ENCODE results near the gene GDF10. TPM values are rescaled to one million over a fixed set of nuclear protein-coding genes. Genes with fewer than 3 reads are reported as not detected.

GDF10 gene
- polyA plus RNA-seq, 1 donor (not counting 4 experiments of a cell fraction or from before 2014, with no cell fraction given): not detected

- Histone ChIP-seq H3K9me1 (ENCODE audit: control insufficient read depth, extremely low read depth, insufficient read depth, low read length) (no peaks in the 10 kb centered on the region), H3K9me3 (ENCODE audit: control insufficient read depth, low read depth, low read length) (no peaks in the 10 kb centered on the region)
- DNase-seq (ENCODE audit: low read depth, low spot score): no peak
Measured at GRCh38 chr10:47331491-47331890, 31.5 kb downstream of the GDF10 start.

DNA sequence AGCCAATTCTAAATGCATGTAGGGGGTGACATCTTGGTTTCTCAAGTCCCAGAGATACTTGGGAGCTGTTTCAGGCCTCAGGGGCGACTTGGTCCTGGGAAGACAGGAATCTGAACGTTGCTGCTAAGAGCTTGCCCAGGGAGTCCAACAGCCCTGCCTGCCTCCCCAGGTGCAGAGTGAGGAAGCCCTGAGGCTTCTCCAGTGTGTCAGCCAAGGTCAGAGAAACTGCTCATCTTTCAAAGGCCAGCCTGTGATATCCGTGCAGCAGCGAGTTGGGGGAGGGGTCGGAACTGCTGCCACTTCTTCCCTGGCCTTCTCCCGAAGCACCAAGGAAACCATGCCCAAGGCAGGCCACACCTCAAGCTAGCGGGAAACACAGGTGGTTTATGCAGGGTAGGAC, 32.0 kb downstream of the GDF10 start:
- peaks cover 14% of the 10 kb centered on the region for H3K27me3 ChIP-seq (ENCODE audit: control insufficient read depth, extremely low read depth, insufficient read depth, low read length)
- no peaks in the 10 kb centered on the region for H3K79me2 ChIP-seq (ENCODE audit: control insufficient read depth, insufficient read depth, low read length)
- TF ChIP-seq, protein P1, sequence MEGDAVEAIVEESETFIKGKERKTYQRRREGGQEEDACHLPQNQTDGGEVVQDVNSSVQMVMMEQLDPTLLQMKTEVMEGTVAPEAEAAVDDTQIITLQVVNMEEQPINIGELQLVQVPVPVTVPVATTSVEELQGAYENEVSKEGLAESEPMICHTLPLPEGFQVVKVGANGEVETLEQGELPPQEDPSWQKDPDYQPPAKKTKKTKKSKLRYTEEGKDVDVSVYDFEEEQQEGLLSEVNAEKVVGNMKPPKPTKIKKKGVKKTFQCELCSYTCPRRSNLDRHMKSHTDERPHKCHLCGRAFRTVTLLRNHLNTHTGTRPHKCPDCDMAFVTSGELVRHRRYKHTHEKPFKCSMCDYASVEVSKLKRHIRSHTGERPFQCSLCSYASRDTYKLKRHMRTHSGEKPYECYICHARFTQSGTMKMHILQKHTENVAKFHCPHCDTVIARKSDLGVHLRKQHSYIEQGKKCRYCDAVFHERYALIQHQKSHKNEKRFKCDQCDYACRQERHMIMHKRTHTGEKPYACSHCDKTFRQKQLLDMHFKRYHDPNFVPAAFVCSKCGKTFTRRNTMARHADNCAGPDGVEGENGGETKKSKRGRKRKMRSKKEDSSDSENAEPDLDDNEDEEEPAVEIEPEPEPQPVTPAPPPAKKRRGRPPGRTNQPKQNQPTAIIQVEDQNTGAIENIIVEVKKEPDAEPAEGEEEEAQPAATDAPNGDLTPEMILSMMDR (optimal IDR thresholded peaks at IDR 0.05 in 1 of 3, IDR thresholded peaks at IDR 0.05 in 1 of 3, conservative IDR thresholded peaks at IDR 0.05 in 1 of 3; ENCODE audit: extremely low read depth in 1 of 3, insufficient read depth in 2 of 3, low read length in 3 of 3): no peak
- TF ChIP-seq EZH2 (IDR thresholded peaks at IDR 0.05; ENCODE audit: low read length): no peak
- no peak for FAIRE-seq
- no peaks in the 10 kb centered on the region for H3K36me3 ChIP-seq (ENCODE audit: control insufficient read depth in 2 of 2, extremely low read depth in 1 of 2, insufficient read depth in 2 of 2, low read length in 2 of 2)
- H3K9ac ChIP-seq (ENCODE audit: control insufficient read depth, extremely low read depth, insufficient read depth, low read length): no peak overlapping the region
- no peak overlapping the region for H3K4me3 ChIP-seq (ENCODE audit: control insufficient read depth in 2 of 3, extremely low read depth in 1 of 3, insufficient read depth in 2 of 3, low read depth in 1 of 3, low read length in 3 of 3)
- no peak overlapping the region for H3K4me2 ChIP-seq (ENCODE audit: control insufficient read depth, extremely low read depth, insufficient read depth, low read depth, low read length)
- no peaks in the 10 kb centered on the region for H3K9me1 ChIP-seq (ENCODE audit: control insufficient read depth, extremely low read depth, insufficient read depth, low read length)
- H4K20me1 ChIP-seq (ENCODE audit: control insufficient read depth, extremely low read depth, insufficient read depth, low read length): no peaks in the 10 kb centered on the region
- no peak overlapping the region for H2AFZ ChIP-seq (ENCODE audit: control insufficient read depth, low read length)
- dilution Hi-C loops (cut with MboI; ENCODE audit: extremely low pct_ligation_motif_present, low sequenced_read_pairs): no loop called here
- no peaks in the 10 kb centered on the region for H3K9me3 ChIP-seq (ENCODE audit: control insufficient read depth, low read depth, low read length)
- H3K27ac ChIP-seq (ENCODE audit: control insufficient read depth, insufficient read depth, low read length): no peak overlapping the region
- H3K4me1 ChIP-seq (ENCODE audit: control insufficient read depth, extremely low read depth, insufficient read depth, low read length): no peaks in the 10 kb centered on the region
- no peak for DNase-seq (ENCODE audit: low read depth, low spot score)

More at GRCh38 chr10:47331491-47331890, 31.5 kb downstream of the GDF10 start:
- Histone ChIP-seq H3K27ac (ENCODE audit: control insufficient read depth, insufficient read depth, low read length) (no peak overlapping the region), H3K27me3 (ENCODE audit: control insufficient read depth, extremely low read depth, insufficient read depth, low read length) (peaks cover 14% of the 10 kb centered on the region), H3K9ac (ENCODE audit: control insufficient read depth, extremely low read depth, insufficient read depth, low read length) (no peak overlapping the region), H3K4me3 (ENCODE audit: control insufficient read depth in 2 of 3, extremely low read depth in 1 of 3, insufficient read depth in 2 of 3, low read depth in 1 of 3, low read length in 3 of 3) (no peak overlapping the region), H3K79me2 (ENCODE audit: control insufficient read depth, insufficient read depth, low read length) (no peaks in the 10 kb centered on the region), H4K20me1 (ENCODE audit: control insufficient read depth, extremely low read depth, insufficient read depth, low read length) (no peaks in the 10 kb centered on the region), H3K4me2 (ENCODE audit: control insufficient read depth, extremely low read depth, insufficient read depth, low read depth, low read length) (no peak overlapping the region), H3K4me1 (ENCODE audit: control insufficient read depth, extremely low read depth, insufficient read depth, low read length) (no peaks in the 10 kb centered on the region), H2AFZ (ENCODE audit: control insufficient read depth, low read length) (no peak overlapping the region), H3K36me3 (ENCODE audit: control insufficient read depth in 2 of 2, extremely low read depth in 1 of 2, insufficient read depth in 2 of 2, low read length in 2 of 2) (no peaks in the 10 kb centered on the region)
- dilution Hi-C loops (cut with MboI; ENCODE audit: extremely low pct_ligation_motif_present, low sequenced_read_pairs): no loop called here
- TF ChIP-seq, protein P1 (optimal IDR thresholded peaks at IDR 0.05 in 1 of 3, IDR thresholded peaks at IDR 0.05 in 1 of 3, conservative IDR thresholded peaks at IDR 0.05 in 1 of 3; ENCODE audit: extremely low read depth in 1 of 3, insufficient read depth in 2 of 3, low read length in 3 of 3): no peak
- no peak for TF ChIP-seq EZH2 (IDR thresholded peaks at IDR 0.05; ENCODE audit: low read length)
- no peak for FAIRE-seq

All from keratinocyte (primary cell).